Loucy (cell line): ENCODE results near the gene MARCHF7.

Experiments used
- H2AFZ ChIP-seq: fragments of 200-600 bp; sonication (generic); 2 replicates; pipeline ENCODE4 v1.6.0; 2016; ENCODE audit warnings: antibody characterized with exemption, mild to moderate bottlenecking, low read length, moderate library complexity
- H3F3A ChIP-seq: fragments of 200-600 bp; 2 replicates; pipeline ENCODE4 v1.6.0; 2016; ENCODE audit warnings: antibody characterized with exemption, low read depth, mild to moderate bottlenecking
- H3K27me3 ChIP-seq: fragments of 200-600 bp; sonication (generic); 2 replicates; pipeline ENCODE4 v1.6.1; 2014; ENCODE audit warnings: low read length, mild to moderate bottlenecking; ENCODE audit not compliant: insufficient read depth, poor library complexity, severe bottlenecking
- H3K36me3 ChIP-seq: fragments of 200-600 bp; sonication (generic); 2 replicates; pipeline ENCODE4 v1.6.1; 2016; ENCODE audit warnings: low read length; ENCODE audit not compliant: insufficient read depth
- H3K4me1 ChIP-seq: fragments of 200-600 bp; sonication (generic); 2 replicates; pipeline ENCODE4 v1.5.1; 2014; ENCODE audit warnings: low read length, mild to moderate bottlenecking; ENCODE audit not compliant: insufficient read depth, poor library complexity, severe bottlenecking
- H3K4me2 ChIP-seq: fragments of 200-600 bp; sonication (generic); 2 replicates; pipeline ENCODE4 v1.6.0; 2014; ENCODE audit warnings: antibody characterized with exemption, low read length, low read depth, mild to moderate bottlenecking; ENCODE audit not compliant: poor library complexity, severe bottlenecking
- H3K4me3 ChIP-seq: fragments of 200-600 bp; sonication (generic); 2 replicates; pipeline ENCODE4 v1.5.1; 2014; ENCODE audit warnings: low read length, mild to moderate bottlenecking, mixed read lengths; ENCODE audit not compliant: poor library complexity, severe bottlenecking
- H3K79me2 ChIP-seq: fragments of 200-600 bp; sonication (generic); 2 replicates; pipeline ENCODE4 v1.6.1; 2014; ENCODE audit warnings: low read length; ENCODE audit not compliant: insufficient read depth
- H3K9ac ChIP-seq: fragments of 200-600 bp; sonication (generic); 2 replicates; pipeline ENCODE4 v1.6.0; 2014; ENCODE audit warnings: mild to moderate bottlenecking, low read depth, low read length, moderate library complexity; ENCODE audit not compliant: poor library complexity, severe bottlenecking
- H3K9me2 ChIP-seq: fragments of 200-600 bp; sonication (generic); replicated peaks from 2 replicates; pipeline ENCODE4 v1.6.1; 2016; ENCODE audit warnings: low read depth, low read length, mixed read lengths
- H3K9me3 ChIP-seq: fragments of 200-600 bp; sonication (generic); 2 replicates; pipeline ENCODE4 v1.6.1; 2014; ENCODE audit warnings: mild to moderate bottlenecking, antibody characterized with exemption, low read length, low read depth; ENCODE audit not compliant: insufficient read depth
- H4K20me1 ChIP-seq: fragments of 200-600 bp; sonication (generic); 2 replicates; pipeline ENCODE4 v1.6.0; 2014; ENCODE audit warnings: antibody characterized with exemption, low read length, mild to moderate bottlenecking; ENCODE audit not compliant: insufficient read depth, poor library complexity, severe bottlenecking
- CTCF ChIP-seq: fragments of 200-600 bp; sonication (generic); conservative IDR thresholded peaks from 2 replicates; pipeline ENCODE4 v1.5.1; 2014; ENCODE audit warnings: mild to moderate bottlenecking, antibody characterized with exemption, low read length
- EZH2phosphoT487 ChIP-seq: fragments of 200-600 bp; IDR thresholded peaks from 2 replicates; pipeline ENCODE4 v1.6.1; 2018; ENCODE audit warnings: antibody characterized with exemption, mild to moderate bottlenecking, moderate library complexity, borderline replicate concordance

MARCHF7 gene

GRCh38 chr2:159758686-159759085 is 46.4 kb downstream of the MARCHF7 start:
- H3K36me3 ChIP-seq, result peaks cover 93% of the 10 kb centered on the region
- peaks cover 39% of the 10 kb centered on the region for H4K20me1 ChIP-seq
- no peak overlapping the region for H3K4me2 ChIP-seq
- H3K9ac ChIP-seq, result no peak overlapping the region
- no peaks in the 10 kb centered on the region for H3K4me1 ChIP-seq
- no peaks in the 10 kb centered on the region for H3F3A ChIP-seq
- no peak overlapping the region for H3K4me3 ChIP-seq
- peaks cover 38% of the 10 kb centered on the region for H3K79me2 ChIP-seq
- H2AFZ ChIP-seq, result no peak overlapping the region
- H3K27me3 ChIP-seq, result no peaks in the 10 kb centered on the region
- no peaks in the 10 kb centered on the region for H3K9me2 ChIP-seq
- no peaks in the 10 kb centered on the region for H3K9me3 ChIP-seq
- no peak for TF ChIP-seq EZH2phosphoT487
- TF ChIP-seq CTCF, result no peak

GRCh38 chr2:159759577-159759976 is 47.3 kb downstream of the MARCHF7 start:
- H3K36me3 ChIP-seq, result peaks cover 93% of the 10 kb centered on the region
- no peaks in the 10 kb centered on the region for H3F3A ChIP-seq

GRCh38 chr2:159760326-159760725 is 48.0 kb downstream of the MARCHF7 start:
- no peaks in the 10 kb centered on the region for H3K27me3 ChIP-seq
- no peaks in the 10 kb centered on the region for H3K4me1 ChIP-seq
- no peak overlapping the region for H2AFZ ChIP-seq
- H3K36me3 ChIP-seq, result peaks cover 94% of the 10 kb centered on the region
- H4K20me1 ChIP-seq, result peaks cover 28% of the 10 kb centered on the region
- H3K79me2 ChIP-seq, result peaks cover 22% of the 10 kb centered on the region
- no peak overlapping the region for H3K4me2 ChIP-seq
- H3K9me2 ChIP-seq, result no peaks in the 10 kb centered on the region
- no peak overlapping the region for H3K9ac ChIP-seq
- no peaks in the 10 kb centered on the region for H3K9me3 ChIP-seq
- H3K4me3 ChIP-seq, result no peak overlapping the region
- no peaks in the 10 kb centered on the region for H3F3A ChIP-seq
- TF ChIP-seq CTCF (no peak), EZH2phosphoT487 (no peak)

More at GRCh38 chr2:159759577-159759976, 47.3 kb downstream of the MARCHF7 start:
- no peaks in the 10 kb centered on the region for H3K9me3 ChIP-seq
- no peak overlapping the region for H3K4me2 ChIP-seq
- no peaks in the 10 kb centered on the region for H3K9me2 ChIP-seq
- H2AFZ ChIP-seq, result no peak overlapping the region
- H3K79me2 ChIP-seq, result peaks cover 29% of the 10 kb centered on the region
- peaks cover 31% of the 10 kb centered on the region for H4K20me1 ChIP-seq
- no peaks in the 10 kb centered on the region for H3K4me1 ChIP-seq
- no peak overlapping the region for H3K9ac ChIP-seq
- TF ChIP-seq EZH2phosphoT487 (no peak), CTCF (no peak)
- H3K27me3 ChIP-seq, result no peaks in the 10 kb centered on the region
- no peak overlapping the region for H3K4me3 ChIP-seq
